GM12878 (cell line): ENCODE data around the gene NFKBIZ.

Experiments
- CTCF ChIP-seq, 3 experiments: IDR thresholded peaks in 2 of 3; conservative IDR thresholded peaks in 1 of 3; 2 replicates each; pipeline ENCODE4 v1.5.1; 2011; ENCODE audit warnings: low read depth in 3 of 3, low read length in 3 of 3, mild to moderate bottlenecking in 3 of 3, control low read depth in 2 of 3, moderate library complexity in 2 of 3, inconsistent platforms in 1 of 3, mixed read lengths in 1 of 3; ENCODE audit not compliant: control insufficient read depth in 2 of 3, insufficient read depth in 1 of 3; ENCODE audit errors: extremely low read depth in 1 of 3
- MTA2 ChIP-seq: fragments of 450-650 bp; IDR thresholded peaks from 2 replicates; pipeline ENCODE4 v1.6.1; 2016; ENCODE audit warnings: low read depth, mild to moderate bottlenecking, moderate library complexity
- PML ChIP-seq: IDR thresholded peaks from 2 replicates; pipeline ENCODE4 v1.6.1; 2012; ENCODE audit warnings: low read length, inconsistent platforms
- POLR2A ChIP-seq: IDR thresholded peaks from 2 replicates; pipeline ENCODE4 v1.6.1; 2011; ENCODE audit warnings: low read depth, mild to moderate bottlenecking, low read length
- POLR2AphosphoS5 ChIP-seq: IDR thresholded peaks from 2 replicates; pipeline ENCODE4 v1.6.1; 2011; ENCODE audit warnings: mild to moderate bottlenecking, low read length, inconsistent platforms

GRCh38 chr3:101861212-101861788, 12.0 kb downstream of the NFKBIZ start:
- TF ChIP-seq POLR2A (no peak), CTCF (IDR thresholded peaks at IDR 0.05 in 2 of 3, conservative IDR thresholded peaks at IDR 0.05 in 1 of 3; ENCODE audit: control insufficient read depth in 2 of 3, extremely low read depth in 1 of 3, insufficient read depth in 1 of 3, low read depth in 3 of 3, low read length in 3 of 3) (no peak), PML (0 out of 2 replicates have a peak, but pooled peaks have one; percentile 10), MTA2 (no peak), POLR2AphosphoS5 (peak; percentile 3)
